AG04449 (cell line): ENCODE measurements around the gene TMEM94.

ENCODE experiments used
- CTCF ChIA-PET: fragments of 350-600 bp; formaldehyde crosslinking; extraction: SDS; loops from one replicate; lab custom pipeline; 2021; ENCODE audit warnings: antibody characterized with exemption; lab: Yijun Ruan, JAX
- POLR2A ChIA-PET: fragments of 400-600, 350-600 bp; formaldehyde crosslinking; extraction: SDS; loops from one replicate; lab custom pipeline; 2020; ENCODE audit warnings: antibody characterized with exemption, inconsistent platforms; lab: Yijun Ruan, JAX
- DNase-seq: peaks from one replicate; pipeline ENCODE4 v3.0.0-alpha.2; 2010; ENCODE audit warnings: low read depth, low spot score
- H3K4me3 ChIP-seq: 2 replicates; pipeline ENCODE4 v1.5.1; 2011; ENCODE audit warnings: low read depth, mild to moderate bottlenecking, control low read depth, low read length
- CTCF ChIP-seq: IDR thresholded peaks from one replicate; pipeline ENCODE4 v1.5.1; 2011; ENCODE audit warnings: mild to moderate bottlenecking, moderate library complexity, low read length, control low read depth, inconsistent platforms; ENCODE audit not compliant: insufficient read depth; ENCODE audit errors: missing control alignments

The TMEM94 gene

GRCh38 chr17:75486151-75486550 lies 29.7 kb downstream of the TMEM94 start:
- CTCF ChIA-PET = interaction anchor here (1.2 to 2.9 kb wide), 3 partner anchors 9 to 216 kb away, joined by 3 to 9 read pairs (median 5); no protein-coding TSS in a partner anchor
- DNase-seq = no peak
- no peak overlapping the region for H3K4me3 ChIP-seq
- POLR2A ChIA-PET = no interaction called here
- TF ChIP-seq CTCF = no peak

GRCh38 chr17:75486951-75487350 lies 30.5 kb downstream of the TMEM94 start:
- ChIA-PET CTCF (interaction anchor here (0.6 to 2.9 kb wide), 9 partner anchors 10 to 217 kb away, joined by 3 to 9 read pairs (median 3); no protein-coding TSS in a partner anchor), POLR2A (no interaction called here)
- H3K4me3 ChIP-seq = no peak overlapping the region
- DNase-seq = no peak
- no peak for TF ChIP-seq CTCF

- no peak overlapping the region for H3K4me3 ChIP-seq
- no peak for TF ChIP-seq CTCF
- ChIA-PET CTCF (interaction anchor here (0.6 to 2.9 kb wide), 10 partner anchors 10 to 217 kb away, joined by 3 to 9 read pairs (median 3); no protein-coding TSS in a partner anchor), POLR2A (no interaction called here)
- DNase-seq = no peak
Measured at GRCh38 chr17:75487351-75488070, 31.1 kb downstream of the TMEM94 start.

- H3K4me3 ChIP-seq = no peak overlapping the region
- no peak for TF ChIP-seq CTCF
- no peak for DNase-seq
- POLR2A ChIA-PET = no interaction called here
- CTCF ChIA-PET = interaction anchor here (1.0 kb wide), 1 partner anchor 144 kb away, joined by 3 read pairs; the partner anchor contains the start of gene SMIM5
Measured at GRCh38 chr17:75488693-75489510, 32.5 kb downstream of the TMEM94 start.

- ChIA-PET POLR2A (no interaction called here), CTCF (interaction anchor here (1.0 kb wide), 1 partner anchor 143 kb away, joined by 3 read pairs; the partner anchor contains the start of gene SMIM5)
- no peak overlapping the region for H3K4me3 ChIP-seq
- no peak for TF ChIP-seq CTCF
- no peak for DNase-seq
Measured at GRCh38 chr17:75489511-75489955, 33.1 kb downstream of the TMEM94 start.
